Measurements from ENCODE around the gene SORCS1. TPM values are rescaled to one million over a fixed set of nuclear protein-coding genes. Genes with fewer than 3 reads are reported as not detected.

The SORCS1 gene
- total and polyA plus RNA-seq, 2 of the 13 experiments (the other 11 are each of a cell fraction or from before 2014, with no cell fraction given), result not detected

- Histone ChIP-seq H3K9ac (ENCODE audit: insufficient read depth, low read depth, low read length) (no peak overlapping the region), H3K4me1 (ENCODE audit: insufficient read depth, low read length) (no peaks in the 10 kb centered on the region), H4K20me1 (ENCODE audit: insufficient read depth, low read length) (no peaks in the 10 kb centered on the region), H2AFZ (ENCODE audit: low read length) (no peak overlapping the region), H3K27ac (ENCODE audit: extremely low read length, insufficient read depth, low read length) (no peak overlapping the region), H3K4me3 (replicated peaks in 1 of 3; ENCODE audit: insufficient read depth in 1 of 3, low read depth in 2 of 3, low read length in 3 of 3) (no peak overlapping the region), H3K79me2 (ENCODE audit: insufficient read depth, low read length) (no peaks in the 10 kb centered on the region), H3K4me2 (ENCODE audit: low read depth, low read length) (no peak overlapping the region), H3K9me3 (ENCODE audit: low read length) (peaks cover 39% of the 10 kb centered on the region), H3K36me3 (replicated peaks in 1 of 2; ENCODE audit: control insufficient read depth in 1 of 2, insufficient read depth in 2 of 2, low read length in 2 of 2) (no peaks in the 10 kb centered on the region), H3K27me3 (ENCODE audit: control insufficient read depth in 1 of 2, insufficient read depth in 2 of 2, low read length in 2 of 2) (no peaks in the 10 kb centered on the region)
- no TSS peak for BruUV-seq (replicated peaks)
- ChIA-PET POLR2A (no interaction called here), CTCF (ENCODE audit: low intra/inter-chr PET ratio, low total read pairs) (no interaction called here)
- DNase-seq (ENCODE audit: low spot score) (no peak), ATAC-seq (peak; percentile 22; the same call in 1 of the 3 replicates), FAIRE-seq (no peak)
- 43% methylated on average over 9 of the region's 11 CpGs for WGBS (ENCODE audit: low lambda C conversion rate)
- TF ChIP-seq, protein P1, sequence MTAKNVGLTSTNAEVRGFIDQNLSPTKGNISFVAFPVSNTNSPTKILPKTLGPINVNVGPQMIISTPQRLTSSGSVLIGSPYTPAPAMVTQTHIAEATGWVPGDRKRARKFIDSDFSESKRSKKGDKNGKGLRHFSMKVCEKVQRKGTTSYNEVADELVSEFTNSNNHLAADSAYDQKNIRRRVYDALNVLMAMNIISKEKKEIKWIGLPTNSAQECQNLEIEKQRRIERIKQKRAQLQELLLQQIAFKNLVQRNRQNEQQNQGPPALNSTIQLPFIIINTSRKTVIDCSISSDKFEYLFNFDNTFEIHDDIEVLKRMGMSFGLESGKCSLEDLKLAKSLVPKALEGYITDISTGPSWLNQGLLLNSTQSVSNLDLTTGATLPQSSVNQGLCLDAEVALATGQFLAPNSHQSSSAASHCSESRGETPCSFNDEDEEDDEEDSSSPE (CRISPR knock-in tag; IDR thresholded peaks at IDR 0.05), result no peak
- TF ChIP-seq ZBED4 (CRISPR knock-in tag; IDR thresholded peaks at IDR 0.05; ENCODE audit: borderline replicate concordance), result no peak
- no peak for TF ChIP-seq ZNF337 (CRISPR knock-in tag; IDR thresholded peaks at IDR 0.05; ENCODE audit: borderline replicate concordance, low read depth)
- TF ChIP-seq ZBTB21 (CRISPR knock-in tag; IDR thresholded peaks at IDR 0.05), result no peak
- no peak for TF ChIP-seq HMG20A (CRISPR knock-in tag; IDR thresholded peaks at IDR 0.05; ENCODE audit: borderline replicate concordance)
- TF ChIP-seq CHCHD3 (CRISPR knock-in tag; IDR thresholded peaks at IDR 0.05), result no peak
- TF ChIP-seq TOPORS (CRISPR knock-in tag; IDR thresholded peaks at IDR 0.05), result no peak
- TF ChIP-seq PATZ1 (CRISPR knock-in tag; IDR thresholded peaks at IDR 0.05), result no peak
- TF ChIP-seq, protein P2, sequence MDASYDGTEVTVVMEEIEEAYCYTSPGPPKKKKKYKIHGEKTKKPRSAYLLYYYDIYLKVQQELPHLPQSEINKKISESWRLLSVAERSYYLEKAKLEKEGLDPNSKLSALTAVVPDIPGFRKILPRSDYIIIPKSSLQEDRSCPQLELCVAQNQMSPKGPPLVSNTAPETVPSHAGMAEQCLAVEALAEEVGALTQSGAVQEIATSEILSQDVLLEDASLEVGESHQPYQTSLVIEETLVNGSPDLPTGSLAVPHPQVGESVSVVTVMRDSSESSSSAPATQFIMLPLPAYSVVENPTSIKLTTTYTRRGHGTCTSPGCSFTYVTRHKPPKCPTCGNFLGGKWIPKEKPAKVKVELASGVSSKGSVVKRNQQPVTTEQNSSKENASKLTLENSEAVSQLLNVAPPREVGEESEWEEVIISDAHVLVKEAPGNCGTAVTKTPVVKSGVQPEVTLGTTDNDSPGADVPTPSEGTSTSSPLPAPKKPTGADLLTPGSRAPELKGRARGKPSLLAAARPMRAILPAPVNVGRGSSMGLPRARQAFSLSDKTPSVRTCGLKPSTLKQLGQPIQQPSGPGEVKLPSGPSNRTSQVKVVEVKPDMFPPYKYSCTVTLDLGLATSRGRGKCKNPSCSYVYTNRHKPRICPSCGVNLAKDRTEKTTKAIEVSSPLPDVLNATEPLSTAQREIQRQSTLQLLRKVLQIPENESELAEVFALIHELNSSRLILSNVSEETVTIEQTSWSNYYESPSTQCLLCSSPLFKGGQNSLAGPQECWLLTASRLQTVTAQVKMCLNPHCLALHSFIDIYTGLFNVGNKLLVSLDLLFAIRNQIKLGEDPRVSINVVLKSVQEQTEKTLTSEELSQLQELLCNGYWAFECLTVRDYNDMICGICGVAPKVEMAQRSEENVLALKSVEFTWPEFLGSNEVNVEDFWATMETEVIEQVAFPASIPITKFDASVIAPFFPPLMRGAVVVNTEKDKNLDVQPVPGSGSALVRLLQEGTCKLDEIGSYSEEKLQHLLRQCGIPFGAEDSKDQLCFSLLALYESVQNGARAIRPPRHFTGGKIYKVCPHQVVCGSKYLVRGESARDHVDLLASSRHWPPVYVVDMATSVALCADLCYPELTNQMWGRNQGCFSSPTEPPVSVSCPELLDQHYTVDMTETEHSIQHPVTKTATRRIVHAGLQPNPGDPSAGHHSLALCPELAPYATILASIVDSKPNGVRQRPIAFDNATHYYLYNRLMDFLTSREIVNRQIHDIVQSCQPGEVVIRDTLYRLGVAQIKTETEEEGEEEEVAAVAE (CRISPR knock-in tag; IDR thresholded peaks at IDR 0.05; ENCODE audit: borderline replicate concordance), result no peak
- in situ Hi-C loops (cut with HindIII; ENCODE audit: extremely low pct_ligation_motif_present, low pct_unique_long_range_greater_than_20kb), result no loop called here
- intact Hi-C loops (cut with micrococcal nuclease; ENCODE audit: unreplicated experiment), result no loop called here
These were observed 205.7 kb downstream of the SORCS1 start for GRCh38 chr10:106958589-106959361.

Measured in HepG2 (cell line).